Measurements from ENCODE around the gene HRH3.

HRH3 gene

GRCh38 chr20:62174870-62175624, 45.0 kb downstream of the HRH3 start:
- no peak for DNase-seq

- DNase-seq, result no peak
These were observed 45.9 kb downstream of the HRH3 start for GRCh38 chr20:62174021-62174804.

GRCh38 chr20:62172666-62173065, 47.4 kb downstream of the HRH3 start:
- no peak for DNase-seq

GRCh38 chr20:62171245-62171644, 48.8 kb downstream of the HRH3 start:
- DNase-seq, result no peak

GRCh38 chr20:62170536-62170935, 49.5 kb downstream of the HRH3 start:
- DNase-seq, result no peak

- DNase-seq, result no peak
These were observed 51.1 kb downstream of the HRH3 start for GRCh38 chr20:62168890-62169435.

- no peak for DNase-seq
These were observed 52.0 kb downstream of the HRH3 start for GRCh38 chr20:62168061-62168460.

- no peak for DNase-seq
These were observed 52.6 kb downstream of the HRH3 start for GRCh38 chr20:62167474-62167873.

- DNase-seq, result no peak
These were observed 54.2 kb downstream of the HRH3 start for GRCh38 chr20:62165762-62166399.

Measured in activated gamma-delta T cell (primary cell).